ENCODE measurements around the gene CNTNAP2. TPM values are rescaled to one million over a fixed set of nuclear protein-coding genes. Genes with fewer than 3 reads are reported as not detected.
"Not testable (repeated sequence)": the region's sequence is repeated elsewhere in the genome, so short reads cannot be mapped to it uniquely, and the experiment has no call there.

CNTNAP2 gene
- total and polyA plus RNA-seq, 3 experiments from 2014 or later: not detected

GRCh38 chr7:148060724-148061123 is 1944.1 kb downstream of the CNTNAP2 start:
- Mint-ChIP-seq H3K4me3 (no peak overlapping the region), H3K36me3 (no peaks in the 10 kb centered on the region), H3K27me3 (peaks cover 0 to 3% of the 10 kb centered on the region in 2 donors), H3K9me3 (peaks cover 0 to 5% (median 2%) of the 10 kb centered on the region in 5 donors), H3K4me1 (no peaks in the 10 kb centered on the region), H3K27ac (no peak overlapping the region)
- ChIA-PET POLR2A (no interaction called here), CTCF (interaction anchor here (1.3 kb wide), 1 partner anchor 8 kb away, joined by 3 read pairs; no protein-coding TSS in a partner anchor)
- no peaks in the 10 kb centered on the region for H3K36me3 ChIP-seq (ENCODE audit: insufficient read depth, low read length)
- H3K27ac ChIP-seq (ENCODE audit: low read depth, low read length): no peak overlapping the region
- H3K9me3 ChIP-seq (ENCODE audit: low read length): no peaks in the 10 kb centered on the region
- H3K4me3 ChIP-seq (ENCODE audit: low read length): no peak overlapping the region
- no peak for DNase-seq
- no peaks in the 10 kb centered on the region for H3K4me1 ChIP-seq (ENCODE audit: insufficient read depth, low read length)
- no peaks in the 10 kb centered on the region for H3K27me3 ChIP-seq (ENCODE audit: insufficient read depth, low read length, poor library complexity, severe bottlenecking)

DNA sequence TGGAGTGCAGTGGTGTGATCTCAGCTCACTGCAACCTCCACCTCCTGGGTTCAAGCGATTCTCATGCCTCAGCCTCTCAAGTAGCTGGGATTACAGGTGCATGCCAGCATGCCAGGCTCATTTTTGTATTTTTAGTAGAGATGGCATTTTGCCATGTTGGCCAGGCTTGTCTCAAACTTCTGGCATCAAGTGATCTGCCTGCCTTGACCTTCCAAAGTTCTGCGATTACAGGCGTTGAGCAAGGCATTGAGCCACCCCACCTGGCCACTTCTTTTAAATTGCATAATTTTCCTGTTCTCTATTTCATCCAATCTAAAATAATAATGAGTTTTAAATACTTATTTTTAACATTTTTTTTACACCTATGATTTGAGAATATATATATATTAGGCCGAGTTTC is 1961.5 kb downstream of the CNTNAP2 start:
- DNase-seq; H3K36me3 Mint-ChIP-seq; H3K4me3 Mint-ChIP-seq; H3K4me1 Mint-ChIP-seq; H3K9me3 Mint-ChIP-seq; POLR2A ChIA-PET; H3K36me3 ChIP-seq (ENCODE audit: insufficient read depth, low read length); H3K27ac Mint-ChIP-seq; H3K9me3 ChIP-seq (ENCODE audit: low read length); H3K27ac ChIP-seq (ENCODE audit: low read depth, low read length); H3K4me1 ChIP-seq (ENCODE audit: insufficient read depth, low read length); H3K27me3 Mint-ChIP-seq; H3K4me3 ChIP-seq (ENCODE audit: low read length); CTCF ChIA-PET; H3K27me3 ChIP-seq (ENCODE audit: insufficient read depth, low read length, poor library complexity, severe bottlenecking): not testable (repeated sequence)

DNA sequence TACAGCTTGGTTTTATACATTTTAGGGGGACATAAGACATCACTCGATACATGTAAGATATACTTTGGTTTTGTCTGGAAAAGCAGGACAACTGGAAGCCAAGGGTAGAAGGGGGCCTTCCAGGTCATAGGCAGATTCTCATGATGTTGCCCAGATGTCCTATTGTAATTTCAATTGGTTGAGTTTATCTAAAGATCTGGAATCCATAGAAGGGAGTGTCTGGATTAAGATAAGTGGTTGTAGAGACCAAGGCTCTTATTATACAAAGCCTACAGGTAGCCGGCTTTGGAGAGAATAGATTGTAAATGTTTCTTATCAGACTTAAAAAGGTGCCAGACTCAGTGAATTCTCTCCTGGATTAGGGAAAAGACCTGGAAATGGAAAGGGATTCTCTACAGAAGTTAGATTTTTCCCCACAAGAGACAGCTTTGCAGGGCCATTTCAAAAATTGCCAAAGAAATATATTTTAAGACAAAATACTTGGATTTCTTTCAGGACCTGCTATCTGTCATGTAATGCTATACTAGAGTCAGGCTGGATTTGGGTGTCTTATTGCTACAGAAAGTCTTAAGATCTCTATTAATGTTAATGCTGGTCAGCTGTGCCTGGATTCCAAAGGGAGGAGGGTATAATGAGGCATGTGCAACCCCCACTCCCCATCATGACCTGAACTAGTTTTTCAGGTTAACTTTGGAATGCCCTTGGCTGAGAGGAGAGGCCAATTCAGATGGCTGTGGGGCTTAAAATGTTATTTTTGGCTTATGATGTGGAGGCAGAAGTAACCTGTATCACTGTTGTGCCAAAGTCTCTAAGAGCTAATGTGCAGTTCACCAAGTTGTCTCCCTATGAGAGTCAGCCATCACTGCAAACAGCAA is 1962.8 kb downstream of the CNTNAP2 start:
- peaks cover 0 to 6% (median 2%) of the 10 kb centered on the region in 5 donors for H3K9me3 Mint-ChIP-seq
- no peaks in the 10 kb centered on the region for H3K36me3 ChIP-seq (ENCODE audit: insufficient read depth, low read length)
- H3K27ac Mint-ChIP-seq: no peak overlapping the region
- H3K4me3 ChIP-seq (ENCODE audit: low read length): no peak overlapping the region
- POLR2A ChIA-PET: no interaction called here
- H3K27me3 Mint-ChIP-seq: peaks cover 0 to 1% of the 10 kb centered on the region in 2 donors
- no peak for DNase-seq
- no peaks in the 10 kb centered on the region for H3K4me1 ChIP-seq (ENCODE audit: insufficient read depth, low read length)
- no peaks in the 10 kb centered on the region for H3K4me1 Mint-ChIP-seq
- H3K27ac ChIP-seq (ENCODE audit: low read depth, low read length): no peak overlapping the region
- CTCF ChIA-PET: no interaction called here
- H3K36me3 Mint-ChIP-seq: no peaks in the 10 kb centered on the region
- H3K4me3 Mint-ChIP-seq: no peak overlapping the region
- H3K27me3 ChIP-seq (ENCODE audit: insufficient read depth, low read length, poor library complexity, severe bottlenecking): no peaks in the 10 kb centered on the region
- H3K9me3 ChIP-seq (ENCODE audit: low read length): no peaks in the 10 kb centered on the region

GRCh38 chr7:148083448-148083847 is 1966.8 kb downstream of the CNTNAP2 start:
- Histone ChIP-seq H3K4me1 (ENCODE audit: insufficient read depth, low read length) (no peaks in the 10 kb centered on the region), H3K27ac (ENCODE audit: low read depth, low read length) (no peak overlapping the region), H3K9me3 (ENCODE audit: low read length) (no peaks in the 10 kb centered on the region), H3K36me3 (ENCODE audit: insufficient read depth, low read length) (no peaks in the 10 kb centered on the region), H3K4me3 (ENCODE audit: low read length) (no peak overlapping the region), H3K27me3 (ENCODE audit: insufficient read depth, low read length, poor library complexity, severe bottlenecking) (no peaks in the 10 kb centered on the region)
- peaks cover 3 to 5% of the 10 kb centered on the region in 2 donors for H3K27me3 Mint-ChIP-seq
- no peak overlapping the region for H3K27ac Mint-ChIP-seq
- peaks cover 2 to 8% (median 5%) of the 10 kb centered on the region in 5 donors for H3K9me3 Mint-ChIP-seq
- H3K4me1 Mint-ChIP-seq: no peaks in the 10 kb centered on the region
- H3K36me3 Mint-ChIP-seq: no peaks in the 10 kb centered on the region
- CTCF ChIA-PET: no interaction called here
- no peak for DNase-seq
- POLR2A ChIA-PET: no interaction called here
- H3K4me3 Mint-ChIP-seq: no peak overlapping the region

DNA sequence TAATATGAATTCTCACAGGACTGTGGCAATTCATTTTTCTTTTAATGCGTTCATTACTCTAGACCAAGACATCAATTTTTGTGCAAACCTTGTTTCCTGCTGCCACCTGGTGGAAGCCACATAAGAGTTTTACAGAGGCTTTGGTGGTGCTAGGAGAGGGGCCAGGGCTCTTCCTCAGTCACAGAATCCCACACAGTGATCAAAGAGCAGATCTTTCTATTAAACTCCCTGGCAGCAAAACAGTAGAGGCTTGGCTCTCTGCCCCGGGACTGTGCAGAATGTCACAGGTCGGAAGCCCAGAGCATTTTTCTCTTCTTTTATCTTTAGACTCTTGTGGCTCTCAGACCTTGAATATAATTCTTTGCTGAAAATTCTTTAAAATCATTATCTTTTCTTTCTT is 1967.5 kb downstream of the CNTNAP2 start:
- CTCF ChIA-PET: no interaction called here
- Histone ChIP-seq H3K27ac (ENCODE audit: low read depth, low read length) (no peak overlapping the region), H3K36me3 (ENCODE audit: insufficient read depth, low read length) (no peaks in the 10 kb centered on the region), H3K9me3 (ENCODE audit: low read length) (no peaks in the 10 kb centered on the region), H3K4me3 (ENCODE audit: low read length) (no peak overlapping the region), H3K4me1 (ENCODE audit: insufficient read depth, low read length) (no peaks in the 10 kb centered on the region), H3K27me3 (ENCODE audit: insufficient read depth, low read length, poor library complexity, severe bottlenecking) (no peaks in the 10 kb centered on the region)
- no peak overlapping the region for H3K27ac Mint-ChIP-seq
- H3K9me3 Mint-ChIP-seq: peaks cover 0 to 8% (median 5%) of the 10 kb centered on the region in 5 donors
- no peaks in the 10 kb centered on the region for H3K4me1 Mint-ChIP-seq
- H3K36me3 Mint-ChIP-seq: no peaks in the 10 kb centered on the region
- POLR2A ChIA-PET: no interaction called here
- no peak overlapping the region for H3K4me3 Mint-ChIP-seq
- H3K27me3 Mint-ChIP-seq: peaks cover 3 to 5% of the 10 kb centered on the region in 2 donors
- DNase-seq: no peak

GRCh38 chr7:148091882-148092281 is 1975.3 kb downstream of the CNTNAP2 start:
- no peak overlapping the region for H3K4me3 ChIP-seq (ENCODE audit: low read length)
- ChIA-PET POLR2A (no interaction called here), CTCF (no interaction called here)
- no peak for DNase-seq
- no peaks in the 10 kb centered on the region for H3K27me3 ChIP-seq (ENCODE audit: insufficient read depth, low read length, poor library complexity, severe bottlenecking)
- Mint-ChIP-seq H3K27me3 (peaks cover 2 to 5% of the 10 kb centered on the region in 2 donors), H3K4me3 (no peak overlapping the region), H3K9me3 (peaks cover 0 to 5% (median 2%) of the 10 kb centered on the region in 5 donors), H3K4me1 (no peaks in the 10 kb centered on the region), H3K36me3 (no peaks in the 10 kb centered on the region), H3K27ac (no peak overlapping the region)
- no peaks in the 10 kb centered on the region for H3K36me3 ChIP-seq (ENCODE audit: insufficient read depth, low read length)
- no peak overlapping the region for H3K27ac ChIP-seq (ENCODE audit: low read depth, low read length)
- no peaks in the 10 kb centered on the region for H3K9me3 ChIP-seq (ENCODE audit: low read length)
- H3K4me1 ChIP-seq (ENCODE audit: insufficient read depth, low read length): no peaks in the 10 kb centered on the region

DNA sequence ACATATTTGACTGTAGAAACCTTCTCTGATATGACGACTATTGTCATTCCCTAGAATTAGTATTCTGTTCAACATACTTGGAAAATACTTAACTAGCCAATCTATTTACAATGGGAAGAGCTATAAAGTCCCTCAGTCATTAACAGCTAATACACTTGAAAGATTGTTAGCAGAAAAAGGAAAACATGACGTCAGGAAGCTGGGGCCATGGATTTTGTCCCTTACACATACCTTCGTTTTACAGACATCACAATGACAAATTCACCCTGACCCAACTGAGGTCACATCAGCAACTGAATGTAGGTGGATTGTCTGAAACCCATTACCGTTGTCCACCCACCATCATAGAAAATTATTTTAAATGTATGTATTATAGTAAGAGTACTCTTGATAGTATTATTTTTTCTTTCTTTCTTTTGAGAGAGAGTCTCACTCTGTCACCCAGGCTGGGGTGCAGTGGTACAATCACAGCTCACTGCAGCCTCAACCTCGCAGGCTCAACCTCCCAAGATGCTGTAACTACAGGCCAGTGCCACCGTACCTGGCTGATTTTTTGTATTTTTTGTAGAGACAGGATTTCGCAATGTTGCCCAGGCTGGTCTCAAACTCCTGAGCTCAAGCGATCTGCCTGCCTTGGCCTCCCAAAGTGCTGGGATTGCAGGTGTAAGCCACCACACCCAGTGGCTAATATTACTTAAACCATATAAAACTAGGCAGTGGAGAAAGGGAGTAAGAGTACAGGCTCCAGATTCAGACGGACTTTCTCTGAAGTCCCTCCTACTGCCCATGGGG is 1977.0 kb downstream of the CNTNAP2 start:
- H3K27ac Mint-ChIP-seq: no peak overlapping the region
- no peaks in the 10 kb centered on the region for H3K27me3 ChIP-seq (ENCODE audit: insufficient read depth, low read length, poor library complexity, severe bottlenecking)
- CTCF ChIA-PET: no interaction called here

DNA sequence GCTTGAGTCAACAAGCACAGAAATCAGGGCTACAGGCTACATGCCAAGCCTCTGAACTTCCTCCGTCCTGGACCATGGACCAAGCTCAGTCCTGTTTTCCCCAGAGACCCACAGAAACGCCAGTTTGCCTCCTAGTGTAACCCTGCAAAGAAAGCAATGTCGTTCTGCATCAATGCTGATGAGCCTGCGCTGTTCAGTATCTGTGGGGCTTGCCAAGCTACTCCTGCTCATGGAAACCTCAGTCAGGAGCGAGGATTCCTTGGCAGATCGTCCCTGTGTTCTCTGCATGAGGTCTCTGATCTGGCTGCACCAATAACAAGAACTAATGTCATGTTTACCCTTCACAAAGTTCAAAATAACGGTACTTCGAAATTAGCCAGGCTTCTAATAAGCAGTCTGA is 1978.5 kb downstream of the CNTNAP2 start:
- Mint-ChIP-seq H3K4me1 (no peaks in the 10 kb centered on the region), H3K4me3 (no peak overlapping the region), H3K36me3 (no peaks in the 10 kb centered on the region), H3K9me3 (peaks cover 0 to 3% (median 0%) of the 10 kb centered on the region in 5 donors), H3K27ac (no peak overlapping the region), H3K27me3 (peaks cover 0 to 1% of the 10 kb centered on the region in 2 donors)
- ChIA-PET CTCF (no interaction called here), POLR2A (no interaction called here)
- Histone ChIP-seq H3K9me3 (ENCODE audit: low read length) (no peaks in the 10 kb centered on the region), H3K27me3 (ENCODE audit: insufficient read depth, low read length, poor library complexity, severe bottlenecking) (no peaks in the 10 kb centered on the region), H3K36me3 (ENCODE audit: insufficient read depth, low read length) (no peaks in the 10 kb centered on the region), H3K27ac (ENCODE audit: low read depth, low read length) (no peak overlapping the region), H3K4me1 (ENCODE audit: insufficient read depth, low read length) (no peaks in the 10 kb centered on the region), H3K4me3 (ENCODE audit: low read length) (no peak overlapping the region)
- no peak for DNase-seq

More for the DNA sequence above, 1977.0 kb downstream of the CNTNAP2 start:
- H3K27ac ChIP-seq (ENCODE audit: low read depth, low read length): no peak overlapping the region
- POLR2A ChIA-PET: no interaction called here
- peaks cover 0 to 1% of the 10 kb centered on the region in 2 donors for H3K27me3 Mint-ChIP-seq
- H3K4me1 Mint-ChIP-seq: no peaks in the 10 kb centered on the region
- H3K4me1 ChIP-seq (ENCODE audit: insufficient read depth, low read length): no peaks in the 10 kb centered on the region
- DNase-seq: no peak
- H3K4me3 ChIP-seq (ENCODE audit: low read length): no peak overlapping the region
- no peaks in the 10 kb centered on the region for H3K36me3 Mint-ChIP-seq
- H3K36me3 ChIP-seq (ENCODE audit: insufficient read depth, low read length): no peaks in the 10 kb centered on the region
- H3K9me3 ChIP-seq (ENCODE audit: low read length): no peaks in the 10 kb centered on the region
- H3K4me3 Mint-ChIP-seq: no peak overlapping the region
- H3K9me3 Mint-ChIP-seq: no peaks in the 10 kb centered on the region

All from CD8-positive, alpha-beta memory T cell (primary cell).